AG04449 (cell line): ENCODE measurements around the gene SMCR8.

Experiments used
- CTCF ChIA-PET: fragments of 350-600 bp; formaldehyde crosslinking; extraction: SDS; loops from one replicate; lab custom pipeline; 2021; ENCODE audit warnings: antibody characterized with exemption; lab: Yijun Ruan, JAX
- POLR2A ChIA-PET: fragments of 400-600, 350-600 bp; formaldehyde crosslinking; extraction: SDS; loops from one replicate; lab custom pipeline; 2020; ENCODE audit warnings: antibody characterized with exemption, inconsistent platforms; lab: Yijun Ruan, JAX
- DNase-seq: peaks from one replicate; pipeline ENCODE4 v3.0.0-alpha.2; 2010; ENCODE audit warnings: low read depth, low spot score
- H3K4me3 ChIP-seq: 2 replicates; pipeline ENCODE4 v1.5.1; 2011; ENCODE audit warnings: low read depth, mild to moderate bottlenecking, control low read depth, low read length
- TF ChIP-seq, protein P1 (sequence below): IDR thresholded peaks from one replicate; pipeline ENCODE4 v1.5.1; 2011; ENCODE audit warnings: mild to moderate bottlenecking, moderate library complexity, low read length, control low read depth, inconsistent platforms; ENCODE audit not compliant: insufficient read depth; ENCODE audit errors: missing control alignments

Gene SMCR8

DNA sequence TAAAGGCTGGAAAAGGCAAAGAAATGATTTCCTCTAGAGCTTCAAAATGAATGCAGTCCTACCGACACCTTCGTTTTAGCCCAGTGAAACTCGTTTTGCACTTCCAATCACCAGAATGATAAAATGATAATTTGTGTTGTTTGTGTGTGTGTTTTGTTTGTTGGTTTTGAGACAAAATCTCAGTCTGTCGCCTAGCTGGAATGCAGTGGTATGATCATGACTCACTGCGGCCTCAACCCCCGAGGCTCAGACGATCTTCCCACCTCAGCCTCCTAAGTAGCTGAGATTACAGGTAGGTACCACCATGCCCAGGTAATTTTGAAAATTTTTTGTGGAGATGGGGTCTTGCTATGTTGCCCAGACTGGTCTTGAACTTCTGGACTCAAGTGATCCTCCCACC lies 59.1 kb downstream of the SMCR8 start:
- TF ChIP-seq, protein P1, sequence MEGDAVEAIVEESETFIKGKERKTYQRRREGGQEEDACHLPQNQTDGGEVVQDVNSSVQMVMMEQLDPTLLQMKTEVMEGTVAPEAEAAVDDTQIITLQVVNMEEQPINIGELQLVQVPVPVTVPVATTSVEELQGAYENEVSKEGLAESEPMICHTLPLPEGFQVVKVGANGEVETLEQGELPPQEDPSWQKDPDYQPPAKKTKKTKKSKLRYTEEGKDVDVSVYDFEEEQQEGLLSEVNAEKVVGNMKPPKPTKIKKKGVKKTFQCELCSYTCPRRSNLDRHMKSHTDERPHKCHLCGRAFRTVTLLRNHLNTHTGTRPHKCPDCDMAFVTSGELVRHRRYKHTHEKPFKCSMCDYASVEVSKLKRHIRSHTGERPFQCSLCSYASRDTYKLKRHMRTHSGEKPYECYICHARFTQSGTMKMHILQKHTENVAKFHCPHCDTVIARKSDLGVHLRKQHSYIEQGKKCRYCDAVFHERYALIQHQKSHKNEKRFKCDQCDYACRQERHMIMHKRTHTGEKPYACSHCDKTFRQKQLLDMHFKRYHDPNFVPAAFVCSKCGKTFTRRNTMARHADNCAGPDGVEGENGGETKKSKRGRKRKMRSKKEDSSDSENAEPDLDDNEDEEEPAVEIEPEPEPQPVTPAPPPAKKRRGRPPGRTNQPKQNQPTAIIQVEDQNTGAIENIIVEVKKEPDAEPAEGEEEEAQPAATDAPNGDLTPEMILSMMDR, result no peak
- POLR2A ChIA-PET, result no interaction called here
- no peak overlapping the region for H3K4me3 ChIP-seq
- CTCF ChIA-PET, result no interaction called here
- DNase-seq, result no peak
